H9 (cell line): ENCODE measurements around the gene CMTM5. TPM values are rescaled to one million over a fixed set of nuclear protein-coding genes. Genes with fewer than 3 reads are reported as not detected.

Experiments
- DNase-seq: peaks from one replicate; pipeline ENCODE4 v3.0.0-alpha.2; 2017
- H2AFZ ChIP-seq: one replicate; pipeline ENCODE4 v1.6.1; 2013; ENCODE audit warnings: mild to moderate bottlenecking, low read length, control low read depth, moderate library complexity
- H2AK5ac ChIP-seq: 2 replicates; pipeline ENCODE4 v1.6.1; 2013; ENCODE audit warnings: low read length, control low read depth, mixed read lengths; ENCODE audit not compliant: insufficient read length
- H2BK120ac ChIP-seq: one replicate; pipeline ENCODE4 v1.6.1; 2013; ENCODE audit warnings: low read depth, mild to moderate bottlenecking, low read length, control low read depth, inconsistent platforms; ENCODE audit not compliant: poor library complexity, severe bottlenecking
- H2BK12ac ChIP-seq: 2 replicates; pipeline ENCODE4 v1.6.1; 2013; ENCODE audit warnings: low read length, control low read depth, mixed read lengths, low read depth; ENCODE audit not compliant: insufficient read length
- H2BK15ac ChIP-seq: 2 replicates; pipeline ENCODE4 v1.6.1; 2013; ENCODE audit warnings: low read depth, low read length, control low read depth
- H2BK20ac ChIP-seq: one replicate; pipeline ENCODE4 v1.6.1; 2013; ENCODE audit warnings: low read depth, mild to moderate bottlenecking, low read length, control low read depth, inconsistent platforms; ENCODE audit not compliant: poor library complexity, severe bottlenecking
- H2BK5ac ChIP-seq: 2 replicates; pipeline ENCODE4 v1.6.1; 2013; ENCODE audit warnings: low read length, control low read depth, mixed read lengths; ENCODE audit not compliant: insufficient read length
- H3K14ac ChIP-seq: 2 replicates; pipeline ENCODE4 v1.6.1; 2013; ENCODE audit warnings: low read length, control low read depth; ENCODE audit not compliant: insufficient read depth
- H3K18ac ChIP-seq: 2 replicates; pipeline ENCODE4 v1.6.1; 2013; ENCODE audit warnings: low read depth, mild to moderate bottlenecking, mixed read lengths, low read length, control low read depth; ENCODE audit not compliant: insufficient read length
- H3K23ac ChIP-seq: 2 replicates; pipeline ENCODE4 v1.6.1; 2013; ENCODE audit warnings: low read length, control low read depth, mixed read lengths, low read depth; ENCODE audit not compliant: insufficient read length
- H3K23me2 ChIP-seq: 2 replicates; pipeline ENCODE4 v1.6.1; 2013; ENCODE audit warnings: low read depth, mild to moderate bottlenecking, mixed read lengths, low read length, control low read depth; ENCODE audit not compliant: insufficient read length, poor library complexity, severe bottlenecking
- H3K27ac ChIP-seq: 2 replicates; pipeline ENCODE4 v1.5.1; 2013; ENCODE audit warnings: low read length, control low read depth, mixed read lengths, low read depth; ENCODE audit not compliant: insufficient read length
- H3K27me3 ChIP-seq: 2 replicates; pipeline ENCODE4 v1.6.1; 2013; ENCODE audit warnings: low read length, control low read depth, inconsistent platforms; ENCODE audit not compliant: insufficient read depth
- H3K4ac ChIP-seq: 2 replicates; pipeline ENCODE4 v1.6.1; 2013; ENCODE audit warnings: low read depth, mild to moderate bottlenecking, control low read depth, inconsistent platforms, low read length, moderate library complexity
- H3K4me1 ChIP-seq: 2 replicates; pipeline ENCODE4 v1.6.1; 2013; ENCODE audit warnings: low read length, control low read depth, inconsistent platforms; ENCODE audit not compliant: insufficient read depth
- H3K4me2 ChIP-seq: 2 replicates; pipeline ENCODE4 v1.6.1; 2013; ENCODE audit warnings: low read length, control low read depth, mixed read lengths; ENCODE audit not compliant: insufficient read length, insufficient read depth
- H3K56ac ChIP-seq: 2 replicates; pipeline ENCODE4 v1.6.1; 2013; ENCODE audit warnings: low read depth, mild to moderate bottlenecking, mixed read lengths, low read length, control low read depth; ENCODE audit not compliant: insufficient read length
- H3K79me1 ChIP-seq: 2 replicates; pipeline ENCODE4 v1.6.1; 2013; ENCODE audit warnings: low read depth, mild to moderate bottlenecking, moderate library complexity, low read length, control low read depth, inconsistent platforms; ENCODE audit not compliant: insufficient read depth, poor library complexity, severe bottlenecking
- H3K79me2 ChIP-seq: 2 replicates; pipeline ENCODE4 v1.6.1; 2013; ENCODE audit warnings: low read length, control low read depth, inconsistent platforms; ENCODE audit not compliant: insufficient read depth
- H3K9ac ChIP-seq: 2 replicates; pipeline ENCODE4 v1.6.1; 2013; ENCODE audit warnings: low read length, control low read depth, mixed read lengths; ENCODE audit not compliant: insufficient read length; ENCODE audit errors: extremely low read depth
- H3K9me3 ChIP-seq: one replicate; pipeline ENCODE4 v1.6.1; 2013; ENCODE audit warnings: low read depth, low read length, inconsistent platforms; ENCODE audit not compliant: control insufficient read depth
- H3T11ph ChIP-seq: one replicate; pipeline ENCODE4 v1.6.1; 2013; ENCODE audit warnings: mild to moderate bottlenecking, low read length, control low read depth, inconsistent platforms
- H4K20me1 ChIP-seq: one replicate; pipeline ENCODE4 v1.6.1; 2013; ENCODE audit not compliant: control insufficient read depth, insufficient read length, insufficient read depth
- H4K5ac ChIP-seq: 2 replicates; pipeline ENCODE4 v1.6.1; 2013; ENCODE audit warnings: low read depth, mild to moderate bottlenecking, mixed read lengths, low read length, control low read depth; ENCODE audit not compliant: insufficient read length
- H4K8ac ChIP-seq: replicated peaks from 2 replicates; pipeline ENCODE4 v1.6.1; 2013; ENCODE audit warnings: low read length, control low read depth, mixed read lengths, low read depth; ENCODE audit not compliant: insufficient read length
- H4K91ac ChIP-seq: 2 replicates; pipeline ENCODE4 v1.6.1; 2013; ENCODE audit warnings: low read depth, mild to moderate bottlenecking, moderate library complexity, mixed read lengths, low read length, control low read depth; ENCODE audit not compliant: insufficient read length
- H3K27ac Mint-ChIP-seq, 3 experiments: 2 replicates in 2 of 3; 3 replicates in 1 of 3; pipeline ENCODE4 v1.8.0; 2020 to 2021; ENCODE audit warnings: mixed read lengths in 3 of 3, mild to moderate bottlenecking in 1 of 3, moderate library complexity in 1 of 3
- H3K27me3 Mint-ChIP-seq: 2 replicates; pipeline ENCODE4 v1.8.0; 2021; ENCODE audit warnings: low read depth, mild to moderate bottlenecking, moderate library complexity, mixed read lengths
- H3K36me3 Mint-ChIP-seq, 3 experiments: 2 replicates in 2 of 3; 3 replicates in 1 of 3; pipeline ENCODE4 v1.8.0; 2020 to 2021; ENCODE audit warnings: low read depth in 3 of 3, mixed read lengths in 3 of 3; ENCODE audit not compliant: insufficient read depth in 1 of 3
- H3K4me1 Mint-ChIP-seq, 2 experiments: 2 replicates each; pipeline ENCODE4 v1.8.0; 2020; ENCODE audit warnings: mixed read lengths in 2 of 2
- H3K4me3 Mint-ChIP-seq, 2 experiments: 2 replicates in 1 of 2; 3 replicates in 1 of 2; pipeline ENCODE4 v1.8.0; 2020 to 2021; ENCODE audit warnings: mild to moderate bottlenecking in 2 of 2, mixed read lengths in 2 of 2, moderate library complexity in 1 of 2
- H3K9me3 Mint-ChIP-seq, 2 experiments: 2 replicates in 1 of 2; 3 replicates in 1 of 2; pipeline ENCODE4 v1.8.0; 2020; ENCODE audit warnings: mild to moderate bottlenecking in 2 of 2, mixed read lengths in 2 of 2, moderate library complexity in 1 of 2
- CTCF ChIP-seq: fragments of 200-600 bp; sonication (generic); conservative IDR thresholded peaks from 3 replicates; pipeline ENCODE4 v1.8.0; 2021; ENCODE audit warnings: antibody characterized with exemption, mild to moderate bottlenecking
- WGBS: extraction: QIAGEN DNeasy Blood & Tissue Kit; methylation state at CpG from one replicate; pipeline ENCODE4 v1.1.7; 2013; ENCODE audit warnings: missing lambda C conversion rate, low lambda C conversion rate, mixed read lengths; ENCODE audit not compliant: insufficient read length; ENCODE audit errors: extremely low coverage; 5-methylcytosine and 5-hydroxymethylcytosine counted together
- total RNA-seq: library from RNA; stranded (reverse); gene quantifications from 2 replicates; pipeline ENCODE4 v1.2.1, GENCODE V29; 2021

Gene CMTM5
- total RNA-seq, 1 experiment from 2014 or later = not detected

- Mint-ChIP-seq H3K36me3 (peaks cover 15 to 29% (median 28%) of the 10 kb centered on the region in 3 experiments), H3K4me1 (peaks cover 12 to 14% of the 10 kb centered on the region in 2 experiments), H3K27me3 (peaks cover 39% of the 10 kb centered on the region), H3K9me3 (no peaks in the 10 kb centered on the region; a peak in 2 of 5 replicates), H3K4me3 (peak overlapping the region; percentile 71 to 77), H3K27ac (no peak overlapping the region)
- H2BK12ac ChIP-seq = no peak overlapping the region
- H4K91ac ChIP-seq = no peak overlapping the region
- H3K4me1 ChIP-seq = 0 out of 2 replicates have a peak, but pooled peaks cover 2% of the 10 kb centered on the region
- H2BK15ac ChIP-seq = no peak overlapping the region
- H3K14ac ChIP-seq = no peak overlapping the region
- H3T11ph ChIP-seq = no peak overlapping the region
- DNase-seq = no peak
- H2BK20ac ChIP-seq = no peak overlapping the region
- peaks cover 5% of the 10 kb centered on the region for H3K23me2 ChIP-seq
- H3K9me3 ChIP-seq = no peaks in the 10 kb centered on the region
- H3K27me3 ChIP-seq = no peaks in the 10 kb centered on the region; the same call in 1 of the 2 replicates
- H4K8ac ChIP-seq = no peak overlapping the region
- no peak overlapping the region for H3K18ac ChIP-seq
- no peak overlapping the region for H4K5ac ChIP-seq
- no peaks in the 10 kb centered on the region for H3K79me2 ChIP-seq
- H3K9ac ChIP-seq = no peak overlapping the region
- no peaks in the 10 kb centered on the region for H4K20me1 ChIP-seq
- no CpG with 5 or more reads among the region's 5 CpGs for WGBS
- no peak overlapping the region for H3K27ac ChIP-seq
- H3K56ac ChIP-seq = no peak overlapping the region
- H3K4me2 ChIP-seq = peak overlapping the region; percentile 24
- no peak overlapping the region for H2AFZ ChIP-seq
- no peak for TF ChIP-seq CTCF
- H3K79me1 ChIP-seq = no peaks in the 10 kb centered on the region
- H2AK5ac ChIP-seq = no peak overlapping the region
- no peak overlapping the region for H3K4ac ChIP-seq
- no peak overlapping the region for H2BK120ac ChIP-seq
- no peak overlapping the region for H3K23ac ChIP-seq
- H2BK5ac ChIP-seq = no peak overlapping the region
Measured at GRCh38 chr14:23353433-23353780, 23.4 kb upstream of the CMTM5 start.
